GM18873 (cell line): Measurements from ENCODE around the gene CUL5.
A peak's percentile ranks its signal among the peaks of the same experiment; 100 is the strongest.

Source experiments
- ATAC-seq: cut with Tn5 transposase; IDR thresholded peaks from one replicate; pipeline ENCODE4 v1.9.1; 2021; ENCODE audit warnings: mild to moderate bottlenecking, moderate library complexity, moderate number of reproducible peaks; ENCODE audit not compliant: unreplicated experiment, low FRiP score

CUL5 gene

DNA sequence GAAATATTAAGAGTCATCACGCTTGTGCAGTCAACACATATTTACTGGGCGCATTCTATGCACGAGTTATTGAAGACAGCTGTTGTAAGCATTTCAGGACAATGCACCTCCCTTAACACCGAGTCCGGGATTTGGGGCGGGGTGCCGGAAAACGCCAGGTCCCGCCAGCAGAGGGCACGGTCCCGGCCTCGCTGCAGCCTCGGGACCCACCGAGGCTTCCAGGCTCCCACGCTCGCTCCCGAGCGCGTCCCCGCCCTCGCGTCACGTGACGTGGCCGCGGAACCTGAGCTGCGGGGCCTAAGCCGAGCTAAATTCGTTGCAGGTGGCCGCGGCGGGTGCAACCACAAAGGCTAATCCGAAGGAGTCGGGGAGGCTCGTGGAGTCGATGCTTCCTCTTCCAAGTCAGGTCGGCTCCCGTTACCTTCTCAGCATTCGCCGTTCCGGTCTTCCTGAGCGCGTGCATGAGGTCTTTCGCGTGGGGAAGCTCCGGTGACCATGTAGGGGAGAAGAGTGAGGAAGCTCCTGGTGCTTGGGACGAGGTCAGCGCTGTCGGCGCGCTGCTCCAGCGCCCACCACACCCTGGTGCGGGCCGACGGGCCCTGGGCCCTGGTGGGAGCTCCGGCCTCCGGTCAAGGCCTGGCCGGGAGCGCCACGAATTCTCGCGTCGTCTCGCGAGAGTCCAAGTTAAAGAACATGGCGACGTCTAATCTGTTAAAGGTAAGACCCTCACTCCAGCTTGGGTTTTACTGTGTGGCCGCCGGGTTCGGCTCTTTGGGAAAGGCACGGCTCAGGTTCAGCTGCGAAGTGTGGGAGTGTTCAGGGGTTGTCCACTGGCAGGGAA is at the start of gene CUL5:
Gene CUL5, plus strand, starts transcription at position 243 of the 841 bp plus-strand sequence. Its CDS starts 451 bp downstream, at position 694.
- ATAC-seq = peak; percentile 79

DNA sequence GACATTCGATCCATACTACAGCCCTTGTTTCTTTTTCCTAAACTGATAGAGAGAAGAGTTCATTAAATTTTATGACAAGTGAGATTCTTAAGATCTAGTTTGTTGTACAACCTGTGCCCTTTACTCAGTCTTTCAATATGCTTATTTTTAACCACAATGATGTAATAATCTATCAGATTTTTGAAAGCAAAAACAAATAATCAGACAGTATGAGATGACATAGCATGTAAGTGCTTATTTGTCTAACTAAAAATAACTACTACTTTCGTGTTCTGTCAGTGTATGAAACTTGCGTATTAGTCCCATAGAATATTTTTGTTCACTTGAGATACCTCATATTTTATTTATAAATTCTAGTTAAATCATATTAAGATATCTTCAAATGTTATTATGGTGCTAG is 47.2 kb upstream of the CUL5 start:
- ATAC-seq = no peak

GRCh38 chr11:107962181-107962580 is 46.5 kb upstream of the CUL5 start:
- ATAC-seq = no peak

- no peak for ATAC-seq
Observed at GRCh38 chr11:107963091-107963490, 45.6 kb upstream of the CUL5 start.

DNA sequence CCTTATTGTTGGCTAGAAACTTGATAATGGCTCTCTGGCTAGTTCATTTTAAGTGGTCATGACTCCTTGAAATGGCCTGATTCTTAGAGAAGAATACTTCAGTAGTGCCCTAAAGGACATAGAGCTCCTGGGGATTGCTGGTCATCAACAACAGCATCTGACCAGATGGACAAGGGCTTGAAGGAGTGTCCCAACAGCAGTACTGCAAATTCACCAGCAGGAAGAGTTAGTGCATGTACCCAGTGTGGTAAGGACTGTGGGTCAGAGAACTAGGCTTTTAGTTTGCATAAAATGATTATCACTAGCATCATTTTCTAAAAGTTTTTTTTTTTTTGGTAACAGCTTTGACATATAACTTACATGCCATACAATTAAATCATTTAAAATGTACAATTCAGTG is 39.5 kb upstream of the CUL5 start:
- no peak for ATAC-seq

GRCh38 chr11:107970049-107970448 is 38.6 kb upstream of the CUL5 start:
- no peak for ATAC-seq

GRCh38 chr11:107973641-107974040 is 35.1 kb upstream of the CUL5 start:
- ATAC-seq = no peak

DNA sequence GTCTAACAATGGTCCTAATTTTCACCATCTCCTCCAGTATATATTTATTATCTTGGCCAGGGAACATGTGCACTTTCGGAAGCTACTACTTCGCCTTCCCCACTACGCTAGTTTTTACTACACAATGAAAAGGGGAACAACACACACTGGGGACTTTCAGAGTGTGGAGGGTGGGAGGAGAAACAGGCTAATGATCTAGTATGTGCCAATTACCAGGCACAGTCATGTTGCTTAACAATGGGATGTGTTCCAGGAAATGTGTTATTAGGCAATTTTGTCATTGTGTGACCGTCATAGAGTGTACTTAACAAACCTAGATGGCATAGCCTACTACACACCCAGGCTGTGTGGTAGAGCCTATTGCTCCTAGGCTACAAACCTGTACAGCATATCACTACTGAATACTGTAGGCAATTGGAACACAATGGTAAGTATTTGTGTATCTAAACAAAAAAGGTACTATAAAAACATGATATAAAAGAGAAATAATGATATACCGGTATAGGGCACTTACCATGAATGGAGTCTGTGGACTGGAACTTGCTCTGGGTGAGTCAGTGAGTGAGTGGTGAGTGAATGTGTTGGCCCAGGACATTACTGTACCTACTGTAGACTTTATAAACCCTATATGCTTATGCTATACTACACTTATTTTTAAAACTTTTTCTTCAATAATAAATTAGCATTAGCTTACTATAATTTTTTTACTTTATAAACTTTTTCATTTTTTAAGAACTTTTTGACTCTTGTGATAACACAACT is 20.1 kb upstream of the CUL5 start:
- no peak for ATAC-seq

DNA sequence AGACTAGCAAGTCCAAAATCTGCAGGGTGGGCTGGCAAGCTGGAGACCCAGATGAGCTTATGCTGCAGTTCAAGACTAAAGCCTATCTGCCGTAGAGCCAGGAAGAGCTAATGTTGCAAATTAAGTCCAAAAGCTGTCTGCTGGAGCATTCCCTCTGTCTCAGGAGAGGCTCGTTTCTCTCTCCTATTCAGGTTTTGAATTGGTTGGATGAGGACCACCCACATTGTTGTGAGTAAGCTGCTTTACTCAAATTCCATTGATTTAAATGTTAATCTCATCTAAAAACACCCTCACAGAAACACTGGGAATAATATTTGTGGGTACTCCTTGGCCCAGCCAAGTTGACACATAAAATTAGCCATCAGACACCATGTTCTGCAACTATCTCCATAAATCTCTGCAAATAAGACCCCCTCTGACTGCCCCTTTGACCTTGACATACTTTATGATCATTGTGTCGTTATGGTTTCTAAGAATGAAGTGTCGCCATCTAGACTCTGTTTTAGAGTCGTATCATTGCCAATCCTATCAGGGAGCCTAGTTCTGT is 16.8 kb upstream of the CUL5 start:
- no peak for ATAC-seq

DNA sequence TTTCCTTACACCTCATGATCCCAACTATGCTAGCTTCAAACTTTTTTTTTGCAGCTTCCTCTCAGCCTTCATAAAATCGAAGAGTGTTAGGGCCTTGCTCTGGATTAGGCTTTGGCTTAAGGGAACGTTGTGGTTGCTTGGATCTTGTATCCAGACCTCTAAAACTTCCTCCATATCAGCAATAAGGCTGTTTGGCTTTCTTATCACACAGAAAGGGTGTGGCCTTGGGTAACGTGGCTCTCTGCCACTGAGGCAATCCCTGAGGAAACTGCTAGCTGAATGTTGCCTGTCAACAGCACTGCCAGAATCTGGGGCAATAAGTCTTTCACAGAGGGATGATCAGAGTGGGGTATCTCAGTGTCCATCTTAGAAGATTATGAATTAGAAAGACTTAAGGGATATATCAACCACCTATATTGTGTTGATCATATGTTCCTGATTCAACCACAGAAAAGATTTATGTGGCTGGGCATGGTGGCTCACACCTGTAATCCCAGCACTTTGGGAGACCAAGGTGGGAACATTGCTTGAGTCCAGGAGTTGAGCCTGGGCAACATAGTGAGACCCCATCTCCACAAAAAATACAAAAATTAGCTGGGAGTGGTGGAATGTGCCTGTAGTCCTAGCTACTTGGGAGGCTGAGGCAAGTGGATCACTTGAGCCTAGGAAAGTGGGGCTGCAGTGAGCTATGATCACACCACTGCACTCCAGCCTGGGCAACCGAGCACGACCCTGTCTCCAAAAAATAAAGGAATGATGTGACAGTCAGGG is 12.5 kb upstream of the CUL5 start:
- ATAC-seq = no peak

DNA sequence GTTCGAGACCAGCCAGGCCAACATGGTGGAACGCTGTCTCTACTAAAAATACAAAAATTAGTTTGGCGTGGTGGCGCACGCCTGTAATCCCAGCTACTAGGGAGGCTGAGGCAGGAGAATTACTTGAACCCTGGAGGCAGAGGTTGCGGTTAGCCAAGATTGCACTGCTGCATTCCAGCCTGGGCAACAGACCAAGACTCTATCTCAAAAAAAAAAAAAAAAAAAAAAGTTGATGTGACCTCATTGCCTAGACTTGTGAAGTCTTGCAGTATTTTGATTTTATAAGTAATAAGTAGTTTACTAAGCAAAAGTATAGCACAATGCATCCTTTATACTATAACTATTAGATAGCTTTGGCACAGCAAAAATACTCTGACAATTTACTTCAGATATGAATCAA is 9.9 kb upstream of the CUL5 start:
- ATAC-seq = no peak

- ATAC-seq = peak; percentile 83
Observed at GRCh38 chr11:107999759-108000455, 8.8 kb upstream of the CUL5 start.

- no peak for ATAC-seq
Observed at GRCh38 chr11:108002476-108002875, 6.2 kb upstream of the CUL5 start.

DNA sequence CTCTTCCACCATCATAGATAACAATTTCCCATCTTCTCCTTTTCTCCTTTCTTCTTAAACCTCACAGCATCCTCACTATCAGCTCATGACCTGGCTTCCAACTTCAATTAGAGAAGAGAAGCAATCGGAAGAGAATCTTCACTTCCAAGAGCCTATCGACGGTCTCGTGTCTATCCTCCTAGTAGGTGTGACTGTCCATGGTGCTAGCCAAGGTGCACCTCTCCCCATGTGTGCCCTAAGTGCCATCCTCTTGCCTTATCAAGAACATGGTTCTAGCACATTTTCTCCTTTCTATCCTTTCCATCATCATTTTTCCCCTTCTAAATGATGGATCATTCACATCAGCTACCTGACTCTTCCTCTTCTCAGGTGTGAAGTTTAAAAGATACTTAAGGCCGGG is 5.1 kb upstream of the CUL5 start:
- no peak for ATAC-seq

- no peak for ATAC-seq
Observed at GRCh38 chr11:108007819-108008218, 879 bp upstream of the CUL5 start.

GRCh38 chr11:108009497-108010370 is 1.0 kb downstream of the CUL5 start:
- ATAC-seq = peak; percentile 16

- ATAC-seq = no peak
Observed at GRCh38 chr11:108012139-108012725, 3.5 kb downstream of the CUL5 start.

GRCh38 chr11:108016647-108017046 is 7.9 kb downstream of the CUL5 start:
- no peak for ATAC-seq

DNA sequence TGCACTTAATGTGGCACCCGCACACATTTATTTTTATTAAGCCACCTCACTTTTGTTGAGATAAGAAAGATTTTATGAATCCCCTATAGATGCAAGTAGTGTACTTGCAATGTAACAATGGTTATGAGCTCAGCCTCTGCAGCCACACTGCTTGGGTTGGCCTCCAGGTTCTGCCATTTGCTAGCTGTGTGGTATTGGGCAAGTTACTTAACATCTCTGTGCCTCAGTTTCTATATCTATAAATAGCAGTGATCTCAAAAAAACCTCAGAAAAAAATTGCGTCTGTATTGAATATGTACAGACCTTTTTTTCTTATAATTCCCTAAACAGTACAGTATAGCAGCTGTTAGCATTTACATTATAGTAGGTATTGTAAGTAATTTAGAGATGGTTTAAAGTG is 10.0 kb downstream of the CUL5 start:
- no peak for ATAC-seq
